GM21367 (cell line): ENCODE measurements around the gene AJAP1.

Experiments
- ATAC-seq: cut with Tn5 transposase; IDR thresholded peaks from one replicate; pipeline ENCODE4 v1.9.1; 2021; ENCODE audit not compliant: unreplicated experiment

Gene AJAP1

GRCh38 chr1:4677608-4678007 is 23.2 kb downstream of the AJAP1 start:
- no peak for ATAC-seq

GRCh38 chr1:4678066-4678717 is 23.8 kb downstream of the AJAP1 start:
- no peak for ATAC-seq

GRCh38 chr1:4681026-4681425 is 26.6 kb downstream of the AJAP1 start:
- no peak for ATAC-seq

- ATAC-seq, result no peak
Observed at GRCh38 chr1:4682607-4683220, 28.3 kb downstream of the AJAP1 start.

GRCh38 chr1:4684136-4684535 is 29.7 kb downstream of the AJAP1 start:
- ATAC-seq, result no peak

- ATAC-seq, result no peak
Observed at GRCh38 chr1:4684864-4685522, 30.6 kb downstream of the AJAP1 start.

- ATAC-seq, result no peak
Observed at GRCh38 chr1:4685523-4685865, 31.1 kb downstream of the AJAP1 start.

GRCh38 chr1:4687943-4688342 is 33.5 kb downstream of the AJAP1 start:
- no peak for ATAC-seq

- no peak for ATAC-seq
Observed at GRCh38 chr1:4689271-4689935, 35.0 kb downstream of the AJAP1 start.

GRCh38 chr1:4689941-4690635 is 35.7 kb downstream of the AJAP1 start:
- no peak for ATAC-seq

- no peak for ATAC-seq
Observed at GRCh38 chr1:4690951-4691675, 36.7 kb downstream of the AJAP1 start.

GRCh38 chr1:4691766-4692405 is 37.5 kb downstream of the AJAP1 start:
- ATAC-seq, result no peak

- ATAC-seq, result no peak
Observed at GRCh38 chr1:4692437-4692836, 38.0 kb downstream of the AJAP1 start.

GRCh38 chr1:4693331-4693730 is 38.9 kb downstream of the AJAP1 start:
- ATAC-seq, result no peak

- no peak for ATAC-seq
Observed at GRCh38 chr1:4693891-4694290, 39.5 kb downstream of the AJAP1 start.

- no peak for ATAC-seq
Observed at GRCh38 chr1:4694492-4694891, 40.1 kb downstream of the AJAP1 start.

GRCh38 chr1:4695241-4695640 is 40.8 kb downstream of the AJAP1 start:
- ATAC-seq, result no peak

- no peak for ATAC-seq
Observed at GRCh38 chr1:4696161-4696745, 41.8 kb downstream of the AJAP1 start.

GRCh38 chr1:4696753-4697152 is 42.3 kb downstream of the AJAP1 start:
- ATAC-seq, result no peak

GRCh38 chr1:4697801-4698200 is 43.4 kb downstream of the AJAP1 start:
- ATAC-seq, result no peak
